GM19035 (cell line): ENCODE data around the gene FAM118A.
"Not testable (repeated sequence)": the region's sequence is repeated elsewhere in the genome, so short reads cannot be mapped to it uniquely, and the experiment has no call there.

Experiments
- ATAC-seq: cut with Tn5 transposase; IDR thresholded peaks from one replicate; pipeline ENCODE4 v1.9.1; 2021; ENCODE audit not compliant: unreplicated experiment

FAM118A gene

DNA sequence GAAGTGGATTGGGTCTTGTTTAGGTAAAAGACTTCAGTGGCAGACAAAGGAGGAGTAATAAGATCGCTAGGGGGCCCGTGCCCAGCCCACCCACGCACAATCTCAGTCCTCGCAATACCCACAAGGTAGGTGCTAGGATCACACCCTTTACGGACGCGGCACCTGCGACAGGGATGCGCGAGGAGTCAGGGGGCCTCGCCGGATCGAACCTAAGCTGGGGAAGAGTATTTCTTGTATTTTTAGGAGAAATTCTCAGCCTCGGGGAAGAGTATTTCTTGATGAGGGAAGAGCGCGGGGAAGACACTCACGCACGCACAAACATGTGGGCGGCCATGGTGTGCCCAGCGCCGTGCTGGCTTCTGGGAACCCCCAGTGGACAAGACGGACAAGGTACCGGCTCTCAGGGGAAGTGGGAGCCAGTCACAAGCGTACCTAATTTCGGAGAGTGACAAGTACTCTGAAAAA, 745 bp upstream of the FAM118A start:
- ATAC-seq: no peak

DNA sequence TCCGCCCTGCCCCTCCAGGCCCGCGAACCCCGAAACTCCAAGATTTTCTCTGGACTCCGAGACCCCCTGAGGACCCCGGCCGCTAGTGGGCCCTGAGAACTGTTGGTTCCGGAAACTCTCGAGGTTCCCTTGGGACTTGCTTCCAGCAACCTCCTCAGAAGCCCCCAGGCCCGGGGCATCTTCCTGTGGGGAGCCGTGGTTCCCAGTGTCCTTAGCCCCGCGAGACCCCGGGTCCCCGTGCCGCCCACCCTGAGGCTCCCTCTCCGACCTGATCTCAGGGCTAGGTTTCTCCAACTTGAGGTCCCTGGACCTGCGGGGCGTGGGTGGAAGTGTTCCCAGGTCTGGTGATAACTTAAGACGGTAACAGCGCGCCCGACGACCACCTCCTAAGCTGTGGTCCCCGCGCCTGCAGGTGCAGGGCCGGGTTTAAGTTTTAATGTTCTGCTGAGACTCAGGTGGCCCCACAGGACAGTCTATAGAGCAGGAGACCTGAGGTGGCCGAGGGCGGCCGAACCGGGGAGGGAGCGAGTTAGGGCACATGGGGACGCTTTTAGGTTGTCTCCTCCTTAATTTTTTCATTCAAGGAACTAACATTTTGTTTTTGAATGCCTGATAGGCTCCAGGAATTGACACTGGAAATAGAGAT, 720 bp downstream of the FAM118A start:
- no peak for ATAC-seq

DNA sequence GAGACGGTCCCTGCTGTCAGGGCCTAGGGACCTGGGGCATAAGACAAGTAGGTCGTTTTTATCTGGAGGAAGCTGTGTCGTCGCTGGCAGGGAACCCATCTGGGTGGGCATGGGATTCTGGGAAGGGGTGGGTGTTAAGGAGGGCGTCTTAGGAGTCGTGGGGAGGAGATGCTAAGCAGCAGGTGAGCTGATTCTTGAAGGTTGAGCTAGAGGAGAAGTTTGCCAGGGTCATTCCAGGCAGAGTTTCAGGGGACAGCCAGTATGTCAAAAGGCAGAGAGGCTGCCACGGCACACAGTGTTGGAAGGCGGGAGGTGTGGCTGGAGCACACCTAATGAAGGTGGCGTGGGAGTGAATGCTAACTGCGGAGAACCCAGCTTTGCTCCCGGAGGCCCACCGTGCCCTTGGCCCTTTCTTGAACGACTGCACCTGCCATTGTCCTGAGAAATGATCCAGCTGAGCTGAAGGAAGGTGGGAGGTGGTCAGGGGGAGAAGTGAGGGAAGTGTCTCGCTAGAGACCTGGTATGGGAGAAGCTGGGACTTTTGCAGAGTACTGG, 1.3 kb downstream of the FAM118A start:
- no peak for ATAC-seq

DNA sequence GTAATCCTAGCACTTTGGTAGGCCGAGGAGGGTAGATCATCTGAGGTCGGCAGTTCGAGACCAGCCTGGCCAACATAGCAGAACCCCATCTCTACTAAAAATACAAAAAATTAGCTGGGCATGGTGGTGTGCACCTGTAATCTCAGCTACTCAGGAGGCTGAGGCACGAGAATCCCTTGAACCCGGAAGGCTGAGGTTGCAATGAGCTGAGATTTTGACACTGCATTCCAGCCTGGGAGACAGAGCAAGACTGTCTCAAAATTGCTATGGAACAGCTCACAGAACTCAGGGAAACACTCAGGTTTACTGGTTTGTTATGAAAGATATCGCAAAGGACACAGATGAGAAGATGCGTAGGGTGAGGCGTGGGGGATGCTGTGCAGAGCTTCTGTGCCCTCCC, 2.7 kb downstream of the FAM118A start:
- no peak for ATAC-seq

DNA sequence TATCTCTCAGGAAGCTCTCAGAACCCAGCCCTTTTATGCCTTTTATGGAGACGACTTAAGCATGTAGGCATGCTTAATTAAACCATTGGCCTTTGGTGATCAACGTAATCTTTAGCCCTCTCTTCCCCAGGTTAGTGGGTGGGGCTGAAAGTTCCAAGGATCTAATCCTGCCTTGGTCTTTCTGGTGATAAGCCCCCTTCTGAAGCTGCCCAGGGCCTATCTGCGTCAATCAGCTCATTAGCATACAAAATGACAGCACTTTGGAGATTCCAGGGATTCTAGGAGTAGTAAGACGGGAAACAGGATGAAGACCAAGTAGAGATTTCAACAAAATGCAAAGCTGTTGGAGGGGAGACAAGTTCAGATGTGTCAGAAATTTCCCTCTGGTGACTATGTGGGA, 3.1 kb downstream of the FAM118A start:
- ATAC-seq: no peak

DNA sequence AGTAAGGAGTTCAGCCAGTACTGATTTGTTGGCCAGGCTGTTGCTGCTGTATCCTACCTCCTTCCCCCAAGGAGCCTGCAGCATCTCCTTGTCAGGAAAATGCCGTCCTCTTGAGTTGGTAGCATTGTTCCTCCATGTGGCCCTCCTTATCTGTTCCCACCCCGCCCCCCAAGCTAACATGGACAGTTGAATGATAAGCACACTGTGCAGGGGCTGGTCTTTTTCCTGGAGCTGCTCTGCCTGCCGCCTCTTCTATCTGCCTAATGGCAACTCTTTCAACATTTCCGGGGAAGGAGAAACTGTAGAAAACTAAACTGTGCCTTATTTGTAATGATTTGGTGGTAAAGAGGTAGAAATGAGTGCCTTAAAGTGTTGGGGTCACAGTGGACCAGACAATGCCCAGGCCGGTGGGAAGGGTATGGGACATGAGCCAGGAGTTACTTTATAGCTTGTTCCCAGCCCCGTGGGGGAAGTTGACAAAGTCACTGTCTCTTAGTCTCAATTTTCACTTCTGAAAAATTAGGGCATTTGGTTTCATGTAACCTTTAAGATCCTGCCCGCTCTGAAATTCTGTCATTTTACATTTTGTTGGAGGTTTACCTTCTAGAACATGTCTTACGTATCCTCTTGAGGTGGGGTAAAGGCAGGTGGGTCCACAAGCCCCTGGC, 4.5 kb downstream of the FAM118A start:
- no peak for ATAC-seq

DNA sequence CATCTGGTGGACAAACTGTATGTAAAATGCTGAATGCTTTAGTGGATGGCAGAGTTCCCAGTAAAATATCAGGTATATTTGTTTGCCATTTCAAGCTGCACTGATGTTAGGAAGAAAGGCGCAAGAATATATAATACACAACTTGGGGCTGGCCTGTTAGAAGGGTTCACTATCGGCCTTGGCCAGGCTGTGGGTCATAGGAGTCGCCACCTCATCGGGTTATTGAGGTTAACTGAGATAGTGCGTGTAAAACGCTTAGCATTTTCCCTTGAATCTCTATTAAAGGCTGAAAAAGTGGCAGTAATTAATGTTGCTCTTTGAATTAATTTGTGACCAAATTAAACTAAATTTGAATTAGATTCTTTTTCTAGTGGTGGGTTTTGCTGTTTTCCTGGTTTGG, 5.1 kb downstream of the FAM118A start:
- ATAC-seq: no peak

DNA sequence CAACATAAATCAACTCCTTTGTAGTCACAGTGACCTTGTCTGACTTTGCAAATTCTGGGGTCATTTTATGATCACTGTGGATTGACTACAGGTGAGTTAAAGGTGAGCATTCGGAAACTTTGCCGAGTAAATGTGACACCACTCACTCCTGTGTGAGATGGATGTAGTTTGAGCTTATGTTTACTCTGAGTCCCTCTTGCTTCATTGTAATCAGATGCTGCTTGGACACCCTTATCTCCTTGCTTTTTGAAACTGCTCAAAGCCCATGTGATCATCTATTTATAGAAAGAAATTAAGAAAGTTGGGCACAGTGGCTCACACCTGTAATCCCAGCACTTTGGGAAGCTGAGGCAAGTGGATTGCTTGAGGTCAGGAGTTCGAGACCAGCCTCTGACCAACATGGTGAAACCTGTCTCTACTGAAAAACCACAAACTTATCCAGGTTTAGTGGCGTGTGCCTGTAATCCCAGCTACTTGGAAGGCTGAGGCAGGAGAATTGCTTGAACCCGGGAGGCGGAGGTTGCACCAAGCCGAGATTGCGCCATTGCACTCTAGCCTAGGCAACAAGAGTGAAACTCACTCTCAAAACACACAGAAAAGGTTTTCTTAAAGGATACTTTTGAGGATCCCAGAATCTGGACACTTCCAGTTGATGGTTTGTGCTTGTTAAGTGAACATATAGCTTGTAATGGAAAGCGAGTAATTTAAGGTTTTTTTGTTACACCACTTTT, 7.2 kb downstream of the FAM118A start:
- ATAC-seq: no peak

DNA sequence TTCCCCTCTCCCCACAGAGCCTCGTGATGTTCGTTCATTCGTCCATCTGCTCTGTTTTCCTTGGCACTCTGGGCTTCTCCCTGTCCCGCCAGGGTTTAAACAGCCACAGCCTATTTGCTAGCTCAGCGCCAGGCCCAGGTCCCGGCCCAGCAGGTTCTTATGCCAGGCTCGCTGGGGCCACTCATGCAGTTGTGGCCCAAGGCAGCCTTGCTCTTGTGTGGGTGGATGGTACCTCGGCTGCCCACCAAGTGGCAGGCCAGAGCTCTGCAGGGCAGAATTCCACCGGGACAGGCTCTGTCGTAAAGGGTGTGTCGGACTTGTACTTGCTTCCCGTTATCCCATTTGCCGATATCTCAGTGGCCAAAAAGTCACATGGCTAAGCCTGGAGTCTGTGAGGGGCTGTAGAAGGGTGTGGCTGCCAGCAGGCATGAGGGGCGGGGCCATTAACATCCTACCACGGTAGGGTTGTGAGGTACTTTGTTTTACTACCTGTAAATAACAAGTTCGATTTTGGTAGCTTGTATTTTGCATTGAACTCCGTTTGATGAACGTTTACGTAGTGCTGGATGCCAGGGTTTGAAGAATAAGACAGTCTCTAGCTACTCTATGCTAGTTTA, 7.9 kb downstream of the FAM118A start:
- no peak for ATAC-seq

DNA sequence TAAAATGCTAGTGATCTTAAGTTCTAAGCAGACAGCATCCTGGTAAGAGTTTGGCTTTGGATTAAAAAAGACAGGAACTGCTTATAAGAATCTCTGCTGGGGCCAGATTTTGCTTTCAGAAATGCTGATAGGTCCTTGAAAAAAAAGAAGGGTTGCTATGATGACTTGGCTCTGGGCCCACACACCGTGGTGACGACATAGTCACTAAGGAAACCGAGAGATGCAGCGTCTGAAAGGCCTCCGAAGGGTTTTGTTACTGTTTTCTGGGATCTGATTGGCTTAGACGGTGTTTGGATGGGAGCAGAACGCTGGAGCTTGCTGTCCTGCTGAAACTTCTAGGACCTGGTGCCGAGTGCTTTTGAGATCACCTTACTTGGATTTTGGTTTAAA, 8.4 kb downstream of the FAM118A start:
- ATAC-seq: peak; percentile 66

DNA sequence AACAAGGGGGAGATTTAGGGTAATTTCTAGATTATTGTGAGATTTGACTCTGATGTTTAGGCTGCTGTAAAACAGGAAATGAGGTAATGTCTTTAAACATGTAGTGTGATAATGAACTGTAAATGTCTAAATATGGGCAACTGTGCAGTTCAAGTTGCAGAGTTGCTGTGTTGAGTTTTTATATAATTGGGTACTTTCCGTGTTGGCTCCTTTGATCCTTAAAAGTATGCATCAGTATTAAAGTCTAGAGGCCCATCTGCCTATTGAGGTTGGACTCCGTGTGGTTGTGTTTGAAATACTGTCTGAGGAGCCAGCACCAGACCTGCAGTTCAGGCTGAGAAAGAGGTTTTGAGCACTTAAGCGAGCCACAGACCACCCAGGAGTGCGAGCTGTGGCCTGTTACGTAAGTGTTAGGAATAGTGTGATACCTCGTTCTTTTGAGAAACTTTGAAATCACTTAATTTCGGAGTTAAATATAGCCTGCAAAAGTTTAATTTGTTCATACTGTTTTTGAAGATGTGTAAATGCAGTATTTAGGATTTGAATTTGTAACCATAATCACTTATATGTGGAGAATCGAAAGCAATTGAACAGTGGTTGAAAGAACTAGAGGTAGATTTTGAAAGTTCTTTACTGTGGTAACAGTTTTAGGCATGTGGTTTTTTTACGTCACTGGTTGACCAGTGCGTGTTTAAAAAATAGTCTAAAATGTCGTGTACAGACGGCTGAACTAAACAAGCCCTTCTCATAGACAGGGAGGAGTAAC, 9.0 kb downstream of the FAM118A start:
- peak; percentile 51 for ATAC-seq

DNA sequence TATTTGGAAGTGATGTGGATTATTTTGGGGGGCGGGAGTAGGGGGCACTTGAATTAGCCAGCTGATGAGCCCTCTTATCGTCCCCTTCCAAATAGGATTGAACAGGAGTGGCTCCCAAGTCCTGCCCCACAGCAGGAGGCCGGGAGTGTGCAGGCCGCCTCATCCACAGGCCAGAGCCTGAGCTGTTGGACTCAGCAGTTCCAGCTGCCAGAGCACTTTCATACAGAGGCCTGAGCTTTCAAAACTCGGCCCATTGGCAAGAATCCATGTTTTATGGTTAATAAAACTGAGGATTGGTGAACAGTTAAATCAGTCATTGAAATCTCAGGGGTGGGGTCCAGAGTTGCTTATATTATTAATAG, 9.6 kb downstream of the FAM118A start:
- ATAC-seq: no peak

DNA sequence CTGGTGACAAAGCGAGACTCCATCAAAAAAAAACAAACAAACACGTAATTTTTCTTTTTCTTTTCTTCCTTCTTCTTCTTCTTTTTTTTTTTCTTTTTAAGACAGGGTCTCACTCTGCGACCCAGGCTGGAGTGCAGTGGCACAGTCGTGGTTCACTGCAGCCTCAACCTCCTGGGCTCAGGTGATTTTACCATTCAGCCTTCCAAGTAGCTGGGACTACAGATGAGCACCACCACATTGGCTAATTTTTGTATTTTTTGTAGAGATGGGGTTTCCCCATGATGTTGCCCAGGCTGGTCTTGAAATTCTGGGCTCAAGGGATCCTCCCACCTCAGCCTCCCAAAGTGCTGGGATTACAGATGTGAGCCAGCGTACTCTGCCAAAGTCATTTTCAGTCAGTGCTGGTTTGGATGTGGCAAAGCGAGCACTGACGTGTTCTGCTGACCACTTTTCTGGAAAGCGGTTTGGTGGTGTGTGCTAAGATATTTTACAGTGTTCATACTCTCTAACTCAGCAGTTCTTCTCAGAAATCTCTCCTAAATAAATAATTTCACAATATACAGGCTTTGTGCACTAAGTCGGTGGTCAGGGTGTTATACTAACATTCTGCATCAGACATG, 10.7 kb downstream of the FAM118A start:
- ATAC-seq: no peak

DNA sequence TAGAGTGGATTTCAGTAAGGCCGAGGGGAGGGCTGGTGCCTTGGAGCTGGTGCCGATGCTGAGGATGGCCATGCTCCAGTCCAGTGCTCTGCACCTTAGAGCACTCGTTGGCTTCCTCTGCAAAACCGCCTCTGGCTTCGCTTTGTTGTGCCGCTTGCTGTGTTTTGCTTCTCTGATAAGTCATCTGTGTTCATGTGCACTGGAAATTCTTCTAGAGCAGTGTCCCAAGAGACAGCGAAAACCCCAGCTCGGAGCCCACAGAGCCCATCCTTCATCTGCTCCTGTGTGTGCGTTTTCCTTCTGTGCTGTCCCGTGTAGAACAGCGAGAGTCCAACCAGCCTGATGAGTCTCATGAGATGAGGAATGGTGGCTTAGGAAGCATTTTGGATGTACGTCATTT, 12.1 kb downstream of the FAM118A start:
- ATAC-seq: no peak

DNA sequence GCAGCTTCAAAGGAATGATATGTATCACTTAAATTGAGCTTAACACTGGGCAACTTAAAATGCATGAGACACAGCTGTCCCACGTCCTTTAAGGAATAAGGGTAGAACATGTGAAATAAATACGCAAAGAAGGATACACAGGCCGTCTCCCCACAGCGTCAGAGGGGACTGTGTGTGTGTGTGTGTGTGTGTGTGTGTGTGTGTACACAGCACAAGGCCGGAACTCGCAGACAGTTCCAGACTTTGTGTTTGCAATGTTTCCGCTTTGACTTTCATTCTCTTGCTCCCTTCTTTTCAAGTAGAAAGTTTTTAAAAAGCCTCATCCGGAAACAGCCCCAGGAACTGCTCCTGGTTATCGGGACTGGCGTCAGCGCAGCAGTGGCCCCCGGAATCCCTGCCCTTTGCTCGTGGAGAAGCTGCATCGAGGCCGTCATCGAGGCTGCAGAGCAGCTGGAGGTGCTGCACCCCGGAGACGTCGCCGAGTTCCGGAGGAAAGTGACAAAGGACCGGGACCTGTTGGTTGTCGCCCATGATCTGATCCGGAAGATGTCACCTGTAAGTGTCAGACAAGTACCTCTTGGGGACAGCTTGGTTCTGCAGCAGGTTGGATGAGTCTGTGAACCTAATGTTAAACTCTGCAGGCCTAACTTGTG, 13.3 kb downstream of the FAM118A start:
- no peak for ATAC-seq

DNA sequence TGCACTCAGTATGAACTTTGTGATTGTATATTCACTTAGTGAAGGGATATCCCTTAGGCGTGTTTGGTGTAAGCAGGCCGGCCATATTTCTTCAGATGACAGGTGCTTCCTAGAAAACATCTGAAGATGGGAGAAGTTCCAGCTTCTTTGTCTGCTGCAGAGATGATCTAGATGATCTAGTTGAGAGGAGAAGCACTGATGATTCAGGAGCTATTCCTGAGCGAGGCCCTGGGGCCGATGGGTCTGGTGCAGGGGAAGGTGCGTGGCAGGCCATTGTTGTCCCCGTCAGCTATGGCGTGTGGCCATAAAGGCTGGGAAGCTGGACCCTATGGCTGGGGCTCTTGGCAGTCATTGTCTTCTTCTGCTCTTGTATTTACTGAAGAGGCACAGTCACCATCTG, 14.0 kb downstream of the FAM118A start:
- no peak for ATAC-seq

DNA sequence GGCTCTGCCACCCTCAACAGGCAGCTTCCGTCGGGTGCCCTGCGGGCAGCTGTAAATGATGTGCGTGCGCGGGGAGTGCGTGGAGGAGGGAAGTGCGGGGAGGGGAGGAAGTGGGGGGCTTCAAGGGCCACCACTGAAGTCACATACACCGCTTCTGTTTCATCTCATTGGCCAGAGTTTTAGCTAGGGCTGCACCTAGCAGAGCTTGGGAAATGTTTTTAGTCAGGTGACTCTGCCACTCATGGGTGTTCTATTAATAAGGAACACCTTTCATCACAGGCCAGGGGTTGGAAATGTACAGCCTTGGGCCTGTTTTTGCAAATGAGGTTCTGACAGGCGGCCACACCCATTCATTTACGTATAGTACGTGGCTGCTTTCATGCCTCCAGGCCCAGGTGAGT, 14.6 kb downstream of the FAM118A start:
- no peak for ATAC-seq

DNA sequence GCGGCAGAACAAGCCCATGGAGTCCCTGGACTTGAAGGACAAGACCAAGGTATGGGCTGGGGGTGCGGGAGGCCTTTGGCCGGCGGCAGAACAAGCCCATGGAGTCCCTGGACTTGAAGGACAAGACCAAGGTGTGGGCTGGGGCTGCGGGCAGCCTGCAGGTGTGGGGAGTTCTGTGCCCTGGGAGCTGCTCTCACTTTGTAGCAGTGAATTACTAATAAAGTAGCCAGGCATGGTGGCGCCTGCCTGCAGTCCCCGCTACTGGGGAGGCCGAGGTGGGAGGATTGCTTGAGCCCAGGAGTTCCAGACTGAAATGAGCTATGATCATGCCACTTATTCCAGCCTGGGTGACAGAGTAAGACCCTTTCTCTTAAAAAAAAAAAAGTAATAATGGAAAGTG, 18.5 kb downstream of the FAM118A start:
- ATAC-seq: not testable (repeated sequence)

DNA sequence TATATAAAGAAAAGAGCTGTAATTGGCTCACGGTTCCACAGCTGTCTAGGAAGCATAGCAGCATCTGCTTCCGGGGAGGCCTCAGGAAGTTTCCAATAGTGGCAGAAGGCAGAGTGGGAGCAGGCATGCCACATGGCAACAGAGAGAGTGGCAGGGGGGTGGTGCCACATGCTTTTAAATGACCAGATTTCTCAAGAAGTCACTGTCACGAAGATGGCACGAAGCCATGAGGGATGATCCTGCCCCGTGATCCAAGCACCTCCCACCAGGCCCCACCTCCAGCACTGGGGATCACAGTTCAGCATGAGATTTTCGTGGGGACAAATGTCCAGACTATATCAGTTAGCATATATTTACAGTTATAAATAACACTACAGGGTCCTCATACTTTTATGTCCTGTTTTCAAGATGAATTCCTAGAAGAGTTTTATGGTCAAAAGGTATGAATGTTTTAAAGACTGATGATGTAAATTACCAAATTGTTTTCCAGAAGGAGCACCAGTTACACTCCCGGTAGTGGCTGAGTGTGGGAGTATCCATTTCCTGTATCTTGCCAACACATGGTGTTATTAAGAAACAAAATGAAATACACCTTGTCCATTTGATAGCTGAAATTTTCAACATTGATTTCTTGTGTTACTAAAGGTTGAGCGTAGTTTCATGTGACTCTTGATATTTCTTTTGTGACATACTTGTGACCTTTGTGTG, 19.2 kb downstream of the FAM118A start:
- ATAC-seq: no peak
